Stomach (tissue), 9 donors: ENCODE measurements around the gene PI4KB. TPM values are rescaled to one million over a fixed set of nuclear protein-coding genes. Genes with fewer than 3 reads are reported as not detected.

Source experiments
- DNase-seq, 2 donors: peaks; one replicate each; pipeline versions ENCODE4 v3.0.0 to v3.0.0-alpha.2; 2013 to 2019
- H3K27ac ChIP-seq, 5 donors: fragments of 200-600 bp in 4 of 5; sonication (generic) in 4 of 5; one replicate each; pipeline ENCODE4 v1.5.1; 2013 to 2019; ENCODE audit warnings: mild to moderate bottlenecking in 1 of 5, moderate library complexity in 1 of 5
- H3K27me3 ChIP-seq, 3 donors: fragments of 200-600 bp; sonication (generic); one replicate each; pipeline ENCODE4 v1.5.1; 2017 to 2019; ENCODE audit warnings: mixed run types in 1 of 3
- H3K36me3 ChIP-seq, 4 donors: fragments of 200-600 bp; sonication (generic); 1 replicate in 3 of 4; 2 replicates in 1 of 4; pipeline ENCODE4 v1.5.1; 2016 to 2019
- H3K4me1 ChIP-seq, 4 donors: fragments of 200-600 bp; sonication (generic); one replicate each; pipeline ENCODE4 v1.5.1; 2016 to 2019
- H3K4me3 ChIP-seq, 4 donors: fragments of 200-600 bp; sonication (generic) in 3 of 4; one replicate each; pipeline ENCODE4 v1.5.1; 2016 to 2019; ENCODE audit warnings: mild to moderate bottlenecking in 1 of 4
- H3K9me3 ChIP-seq, 4 donors: fragments of 200-600 bp; sonication (generic); one replicate each; pipeline ENCODE4 v1.5.1; 2016 to 2019
- CTCF ChIP-seq, 7 experiments: fragments of 450-650 bp in 4 of 7; fragments of 200-600 bp in 3 of 7; sonication (generic) in 3 of 7; IDR thresholded peaks; one replicate each; pipeline ENCODE4 v1.5.1; 2016 to 2019; ENCODE audit warnings: antibody characterized with exemption in 7 of 7, control low read depth in 2 of 7, mild to moderate bottlenecking in 1 of 7
- EP300 ChIP-seq: sonication (generic); formaldehyde crosslinking; IDR thresholded peaks from one replicate; pipeline ENCODE4 v1.6.1; 2017; ENCODE audit warnings: antibody characterized with exemption
- POLR2A ChIP-seq, 4 donors: fragments of 450-650 bp; IDR thresholded peaks; one replicate each; pipeline ENCODE4 v1.6.1; 2016; ENCODE audit warnings: antibody characterized with exemption in 4 of 4, control low read depth in 2 of 4, mild to moderate bottlenecking in 1 of 4, moderate library complexity in 1 of 4
- POLR2AphosphoS5 ChIP-seq, 3 donors: sonication (generic); formaldehyde crosslinking; IDR thresholded peaks; one replicate each; pipeline ENCODE4 v1.6.1; 2016; ENCODE audit warnings: antibody characterized with exemption in 3 of 3
- WGBS, 5 donors: extraction: QIAGEN DNeasy Blood & Tissue Kit in 3 of 5; methylation state at CpG; one replicate each; pipeline versions ENCODE4 v1.1.5 to v1.1.7; 2013 to 2018; 5-methylcytosine and 5-hydroxymethylcytosine counted together
- intact Hi-C: fragments of 100-400 bp; cut with DNase I; formaldehyde crosslinking; loops from one replicate; pipeline ENCODE4 v1.15.1; 2023; ENCODE audit warnings: low total_unique reads
- polyA plus RNA-seq, 3 donors: library from polyadenylated mRNA; stranded (reverse); fragments of 200-250 nt; gene quantifications; one replicate each; pipeline ENCODE4 v1.2.3, GENCODE V29; 2013
- total RNA-seq, 5 donors: library from RNA; depleted of rRNA; stranded (reverse); fragments of >200 nt; gene quantifications; one replicate each; pipeline versions ENCODE4 v1.1.0 to v1.2.3, GENCODE V29; 2014 to 2016
- donor health status: healthy with polysubstance abuse.
- donor health status: Bipolar disorder and iron deficiency.
- donor health status: healthy.

Gene PI4KB
- total and polyA plus RNA-seq, 8 donors: 24.1 to 187 (median 45.3) TPM

GRCh38 chr1:151342021-151342420 is 14.8 kb upstream of the PI4KB start:
- intact Hi-C loops: loop anchor here (5.0 kb wide), 1 partner anchor 40 kb away; no protein-coding TSS in a partner anchor
- H3K9me3 ChIP-seq: no peaks in the 10 kb centered on the region
- no peak for DNase-seq
- no peak overlapping the region for H3K4me3 ChIP-seq
- H3K27ac ChIP-seq: no peak overlapping the region
- TF ChIP-seq EP300 (no peak), CTCF (IDR thresholded peaks at IDR 0.05) (no peak), POLR2AphosphoS5 (IDR thresholded peaks at IDR 0.05) (no peak), POLR2A (IDR thresholded peaks at IDR 0.05) (no peak)
- WGBS, 5 donors: 89 to 94% (median 92%) methylated on average over 2 of the region's 2 CpGs
- H3K4me1 ChIP-seq: peaks cover 7 to 32% (median 21%) of the 10 kb centered on the region in 4 donors
- H3K27me3 ChIP-seq: no peaks in the 10 kb centered on the region
- H3K36me3 ChIP-seq: peaks cover 22 to 37% (median 36%) of the 10 kb centered on the region in 4 donors

GRCh38 chr1:151340870-151341754 is 13.9 kb upstream of the PI4KB start:
- intact Hi-C loops: loop anchor here (5.0 kb wide), 1 partner anchor 39 kb away; no protein-coding TSS in a partner anchor
- Histone ChIP-seq H3K4me3 (no peak overlapping the region), H3K27me3 (no peaks in the 10 kb centered on the region), H3K27ac (peak overlapping the region in 4 of 5 donors; percentile 38 to 63 (median 51)), H3K9me3 (no peaks in the 10 kb centered on the region), H3K36me3 (peaks cover 22 to 37% (median 36%) of the 10 kb centered on the region in 4 donors), H3K4me1 (peaks cover 4 to 27% (median 17%) of the 10 kb centered on the region in 4 donors)
- DNase-seq: peak in 1 of 2 donors; percentile 91
- TF ChIP-seq CTCF (IDR thresholded peaks at IDR 0.05) (peak in 5 of 7 experiments; percentile 52 to 88 (median 72)), POLR2AphosphoS5 (IDR thresholded peaks at IDR 0.05) (peak in 2 of 3 donors; percentile 45 to 76), EP300 (no peak), POLR2A (IDR thresholded peaks at IDR 0.05) (no peak)
- 20 to 32% (median 28%) methylated on average over 7 of the region's 7 CpGs for WGBS, 5 donors

- 90 to 94% (median 91%) methylated on average over 3 of the region's 3 CpGs for WGBS, 5 donors
- intact Hi-C loops: no loop called here
- TF ChIP-seq POLR2A (IDR thresholded peaks at IDR 0.05) (no peak), CTCF (IDR thresholded peaks at IDR 0.05) (no peak), EP300 (no peak), POLR2AphosphoS5 (IDR thresholded peaks at IDR 0.05) (no peak)
- Histone ChIP-seq H3K36me3 (peaks cover 0 to under 1% (median 0%) of the 10 kb centered on the region in 4 donors), H3K4me1 (peaks cover 0 to 10% (median 7%) of the 10 kb centered on the region in 4 donors), H3K27ac (no peak overlapping the region), H3K9me3 (no peaks in the 10 kb centered on the region), H3K4me3 (no peak overlapping the region), H3K27me3 (no peaks in the 10 kb centered on the region)
- DNase-seq: no peak
These were observed 9.3 kb upstream of the PI4KB start for GRCh38 chr1:151336556-151336955.

- DNase-seq: no peak
- TF ChIP-seq POLR2A (IDR thresholded peaks at IDR 0.05) (no peak), CTCF (IDR thresholded peaks at IDR 0.05) (no peak), POLR2AphosphoS5 (IDR thresholded peaks at IDR 0.05) (no peak), EP300 (no peak)
- Histone ChIP-seq H3K27me3 (no peaks in the 10 kb centered on the region), H3K27ac (no peak overlapping the region), H3K4me1 (no peaks in the 10 kb centered on the region), H3K9me3 (no peaks in the 10 kb centered on the region), H3K36me3 (no peaks in the 10 kb centered on the region), H3K4me3 (no peak overlapping the region)
- WGBS, 5 donors: 81 to 88% (median 84%) methylated on average over 5 of the region's 5 CpGs
- intact Hi-C loops: no loop called here
These were observed 7.6 kb upstream of the PI4KB start for GRCh38 chr1:151334822-151335221.
